HG03432 (cell line): ENCODE results near the gene MORN1.

Source experiments
- ATAC-seq: cut with Tn5 transposase; IDR thresholded peaks from one replicate; pipeline ENCODE4 v1.9.1; 2021; ENCODE audit warnings: mild to moderate bottlenecking, moderate library complexity; ENCODE audit not compliant: unreplicated experiment

The MORN1 gene

DNA sequence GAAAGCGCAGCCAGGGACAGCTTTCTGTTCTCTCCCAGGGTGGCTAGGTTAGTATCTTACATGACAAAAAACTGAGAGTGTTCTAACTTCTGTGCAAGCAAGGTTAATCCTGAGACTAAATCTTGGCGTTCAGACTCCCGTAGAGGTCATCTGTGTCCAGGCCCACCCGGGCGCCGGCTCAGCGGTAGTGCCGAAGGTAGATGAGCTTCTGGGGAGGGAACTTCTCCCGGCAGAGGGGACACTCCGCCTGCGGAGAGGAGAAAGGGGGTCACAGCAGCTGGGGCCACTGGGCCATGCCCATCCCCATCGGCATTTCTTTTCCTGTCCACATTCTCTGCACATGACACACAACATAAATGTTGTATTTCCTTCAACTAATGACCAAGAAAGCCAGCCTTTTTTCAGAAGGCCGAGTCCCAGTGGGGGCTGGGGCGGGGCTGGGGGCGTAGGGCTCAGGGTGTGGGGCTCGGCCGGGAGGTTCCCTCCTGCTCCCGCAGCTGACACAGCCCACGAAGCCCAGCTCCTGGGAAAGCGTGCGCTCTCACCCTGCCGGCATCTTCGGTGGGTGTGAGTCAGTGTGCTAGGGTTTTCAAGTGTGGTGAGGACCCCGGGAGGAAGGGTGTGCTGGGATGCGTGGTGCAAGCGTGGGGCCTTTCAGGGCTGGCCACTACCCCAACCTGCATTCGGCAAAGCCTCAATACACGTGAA is 14.4 kb upstream of the MORN1 start:
- ATAC-seq: no peak

GRCh38 chr1:2404890-2405511 is 13.6 kb upstream of the MORN1 start:
- ATAC-seq: no peak

GRCh38 chr1:2404142-2404889 is 13.0 kb upstream of the MORN1 start:
- ATAC-seq: no peak

DNA sequence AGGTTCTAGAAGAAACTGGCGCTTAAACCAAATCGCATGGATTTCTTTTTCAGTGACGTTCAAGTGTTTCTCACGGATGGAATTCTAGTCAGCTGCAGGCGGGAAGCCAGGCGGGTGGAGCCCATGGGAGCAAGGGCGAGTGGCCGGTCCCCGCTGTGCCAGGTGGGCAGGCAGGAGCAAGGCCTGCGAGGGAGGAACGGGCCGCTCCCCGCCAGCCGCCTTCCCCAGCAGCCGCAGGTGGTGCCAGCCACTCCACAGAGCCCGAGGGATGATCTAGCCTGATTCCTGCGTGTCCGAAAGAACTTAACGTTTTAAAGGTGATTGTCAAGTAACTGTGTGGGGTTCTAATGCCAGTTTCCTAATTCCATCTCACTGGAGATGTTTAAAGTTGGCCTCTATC is 11.9 kb upstream of the MORN1 start:
- ATAC-seq: no peak

- no peak for ATAC-seq
Observed at GRCh38 chr1:2402420-2402819, 11.1 kb upstream of the MORN1 start.

DNA sequence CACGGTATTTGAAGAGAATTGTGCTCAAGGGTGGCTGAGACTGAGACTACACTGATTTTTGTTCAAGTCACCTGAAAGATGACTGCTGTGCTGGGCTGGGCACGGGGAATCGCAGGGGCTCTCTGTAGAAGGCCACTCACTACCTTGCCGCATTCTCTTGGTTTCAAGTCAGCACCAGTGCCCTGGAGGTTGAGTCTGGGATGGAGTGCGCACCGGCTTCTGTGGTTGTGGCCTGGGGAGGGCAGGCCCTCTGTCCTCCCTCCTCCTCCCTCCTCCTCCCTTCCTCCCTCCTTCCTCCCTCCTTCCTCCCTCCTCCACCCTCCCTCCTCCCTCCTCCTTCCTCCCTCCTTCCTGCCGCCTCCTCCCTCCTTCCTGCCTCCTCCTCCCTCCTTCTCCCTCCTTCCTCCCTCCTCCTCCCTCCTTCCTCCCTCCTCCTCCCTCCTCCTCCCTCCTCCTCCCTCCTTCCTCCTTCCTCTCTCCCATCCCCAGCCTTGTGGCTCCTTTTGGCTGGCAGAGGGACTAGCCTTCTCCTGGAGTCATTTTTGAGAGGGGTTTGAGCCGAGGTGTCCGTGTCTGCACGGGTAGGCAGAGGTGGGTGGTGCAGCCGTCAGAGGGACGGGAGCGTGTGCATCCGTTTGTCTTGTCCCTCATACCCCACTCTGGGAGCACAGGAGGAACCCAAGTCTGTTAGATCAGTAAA is 9.7 kb upstream of the MORN1 start:
- ATAC-seq: no peak

DNA sequence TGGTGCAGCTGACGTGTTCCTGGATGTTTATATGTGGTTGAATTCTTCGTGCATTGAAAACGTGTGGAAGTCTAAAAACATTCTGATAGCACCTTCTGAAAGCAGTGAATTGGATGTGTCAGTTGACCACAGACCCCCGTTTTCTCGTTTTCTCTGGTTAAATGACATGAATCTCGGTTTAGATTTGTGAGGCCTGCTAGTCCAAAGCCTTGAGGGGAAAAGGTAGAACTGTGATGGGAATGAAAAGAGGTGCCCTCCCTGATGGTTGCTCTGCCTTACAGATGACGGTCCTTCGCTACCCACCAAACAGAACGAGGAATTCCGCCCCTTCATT is 9.2 kb upstream of the MORN1 start:
- no peak for ATAC-seq

DNA sequence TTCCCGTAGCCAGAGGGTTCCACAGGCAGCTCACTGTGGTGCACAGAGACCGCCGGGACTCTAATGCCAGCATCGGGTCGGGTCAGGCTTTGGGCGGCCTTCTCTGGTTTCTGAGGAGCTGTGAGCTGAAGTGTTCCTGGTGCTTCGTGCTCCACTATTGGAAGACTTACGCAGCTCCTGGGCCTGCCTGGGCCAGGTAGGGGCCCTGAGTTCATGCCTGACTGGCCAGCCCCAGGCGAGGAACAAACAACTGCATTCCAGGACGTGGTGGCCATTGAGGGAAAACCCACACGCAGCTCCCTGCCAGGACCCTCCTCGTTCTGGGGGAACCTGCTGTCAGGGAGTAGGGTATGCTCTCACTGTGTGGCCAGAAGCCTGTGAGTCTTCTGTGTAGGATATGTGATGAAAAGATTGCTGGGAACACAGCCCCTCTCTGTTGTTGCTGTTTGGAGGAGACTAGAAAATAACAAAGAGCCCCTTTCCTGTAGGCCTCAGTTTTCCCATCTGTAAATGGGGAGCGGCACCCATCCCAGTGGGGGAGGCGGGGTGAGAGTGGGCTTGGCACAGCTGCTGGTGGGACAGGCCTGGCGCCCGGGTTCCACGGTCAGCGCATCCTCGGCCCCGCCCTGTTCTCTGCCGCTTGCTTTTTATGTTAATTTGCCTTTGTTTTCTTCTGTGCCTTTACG is 8.7 kb upstream of the MORN1 start:
- ATAC-seq: no peak

GRCh38 chr1:2398871-2399270 is 7.5 kb upstream of the MORN1 start:
- no peak for ATAC-seq

- ATAC-seq: no peak
Observed at GRCh38 chr1:2397007-2397679, 5.8 kb upstream of the MORN1 start.

GRCh38 chr1:2396476-2396875 is 5.1 kb upstream of the MORN1 start:
- ATAC-seq: no peak

DNA sequence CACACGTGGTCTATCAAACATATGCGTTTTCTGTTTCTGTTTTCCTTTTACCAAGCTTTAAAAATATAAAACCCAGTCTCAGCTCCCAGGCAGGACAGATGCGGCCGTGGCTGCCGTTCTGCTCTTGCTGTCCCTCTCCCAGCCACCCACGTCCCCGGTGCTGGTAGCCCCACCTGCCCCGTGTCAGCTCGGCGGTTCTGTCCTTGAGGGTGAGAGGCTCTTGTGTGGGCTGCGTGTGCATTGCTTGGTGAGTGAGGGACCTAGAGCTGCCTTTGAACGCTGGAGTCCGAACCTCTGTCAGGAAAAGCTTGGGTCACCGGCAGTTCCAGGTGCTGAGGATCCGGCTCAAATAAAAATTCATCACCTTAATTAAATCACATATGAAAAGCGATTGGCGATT is 4.7 kb upstream of the MORN1 start:
- no peak for ATAC-seq

- no peak for ATAC-seq
Observed at GRCh38 chr1:2395245-2395644, 3.9 kb upstream of the MORN1 start.

DNA sequence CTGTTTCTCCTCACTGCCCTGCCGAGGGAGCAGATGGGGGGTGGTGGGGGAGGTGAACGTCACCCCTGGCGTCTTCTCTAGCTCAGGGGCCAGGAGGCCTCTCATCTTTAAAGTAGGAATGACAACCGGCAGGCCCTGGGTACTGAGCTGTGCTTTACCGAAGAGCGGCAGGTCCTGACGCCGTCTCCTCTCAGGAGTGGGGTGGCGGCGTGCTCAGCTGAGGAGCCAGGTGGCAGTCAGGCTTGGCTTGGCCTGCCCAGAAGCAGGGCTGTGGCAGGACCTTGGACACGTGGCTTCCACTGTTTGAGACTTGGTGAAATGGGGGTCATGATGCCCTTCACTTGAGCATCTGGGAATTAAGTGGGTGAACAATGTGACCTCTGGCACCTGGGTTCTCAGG is 3.4 kb upstream of the MORN1 start:
- ATAC-seq: no peak

GRCh38 chr1:2394220-2394619 is 2.9 kb upstream of the MORN1 start:
- ATAC-seq: no peak

DNA sequence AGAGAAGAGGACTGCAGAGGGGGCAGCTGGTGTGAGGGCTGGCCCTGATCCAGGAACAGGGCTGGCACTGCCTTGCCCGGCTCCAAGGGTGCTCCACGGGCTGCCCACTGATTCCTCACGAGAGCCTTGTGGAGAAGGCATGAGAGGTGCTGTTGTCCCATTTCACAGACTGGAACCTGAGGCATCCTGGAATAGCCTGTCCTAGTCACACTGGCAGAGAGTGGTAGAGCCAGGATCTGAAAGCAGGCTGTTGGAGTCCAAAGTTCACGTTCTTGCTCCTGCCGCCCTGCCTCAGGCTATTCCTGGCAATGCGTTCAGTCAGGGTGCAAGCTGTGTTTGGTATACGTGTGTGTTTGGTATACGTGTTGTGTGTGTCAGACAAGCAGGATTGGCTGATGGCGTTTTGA is 2.1 kb upstream of the MORN1 start:
- ATAC-seq: no peak

- no peak for ATAC-seq
Observed at GRCh38 chr1:2392686-2393085, 1.3 kb upstream of the MORN1 start.

DNA sequence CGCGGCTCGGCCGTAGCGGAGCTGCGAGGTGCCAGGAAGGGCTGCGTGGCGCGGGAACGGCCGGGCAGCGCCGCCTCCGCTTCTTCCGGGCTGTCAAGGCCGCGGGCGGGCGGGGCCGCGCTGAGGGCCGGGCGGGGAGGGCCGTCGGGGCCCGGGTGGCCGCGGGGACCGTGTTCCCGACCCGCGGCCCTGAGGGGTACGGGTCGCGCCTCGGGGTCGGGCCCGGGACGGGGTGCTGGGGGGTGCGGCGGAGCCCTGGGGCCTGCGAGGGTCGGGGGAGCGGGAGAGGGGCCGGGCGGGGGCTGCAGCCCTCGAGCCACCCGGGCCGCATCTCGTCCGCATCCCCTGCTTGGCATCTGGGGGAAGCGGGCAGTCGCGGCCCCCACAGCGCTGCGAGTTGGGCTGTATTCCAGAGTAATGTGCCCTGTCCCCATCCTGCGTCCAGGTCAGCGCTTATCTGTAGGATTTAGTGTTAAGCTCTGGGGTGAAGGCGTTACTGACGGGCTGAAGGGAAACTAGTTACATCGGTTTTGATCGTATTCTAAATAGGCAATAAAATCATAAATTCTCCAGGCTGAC is 666 bp upstream of the MORN1 start:
- ATAC-seq: no peak

DNA sequence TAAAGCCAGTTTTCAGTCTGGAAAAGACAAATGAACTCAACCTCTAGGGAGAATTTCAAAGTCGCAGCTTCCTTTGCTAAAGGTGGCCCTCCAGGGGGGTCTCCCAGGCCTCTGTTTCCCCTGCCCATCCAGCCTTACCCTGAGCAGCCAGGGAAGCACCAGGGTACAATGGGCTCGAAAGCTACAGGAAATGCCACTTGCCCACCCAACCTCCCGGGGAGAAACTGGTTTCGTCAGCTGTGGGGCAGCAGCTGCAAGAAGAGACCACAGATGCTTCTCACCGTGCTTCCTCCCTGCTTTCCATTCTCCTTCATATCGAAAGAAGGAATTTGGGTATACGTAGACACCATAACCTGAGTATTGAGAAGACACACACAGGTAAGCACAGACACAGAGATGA is 1.7 kb downstream of the MORN1 start:
- no peak for ATAC-seq
